ENCODE data around the gene MAN2B2.

Gene MAN2B2

GRCh38 chr4:6535329-6535692 is 39.7 kb upstream of the MAN2B2 start:
- ATAC-seq: no peak

GRCh38 chr4:6535706-6536105 is 39.3 kb upstream of the MAN2B2 start:
- no peak for ATAC-seq
- no peak for TF ChIP-seq ZC3H10 (CRISPR knock-in tag; IDR thresholded peaks at IDR 0.05)
- TF ChIP-seq POU6F1 (CRISPR knock-in tag; IDR thresholded peaks at IDR 0.05; ENCODE audit: borderline replicate concordance, low read depth): no peak
- TF ChIP-seq TCF4 (CRISPR knock-in tag; IDR thresholded peaks at IDR 0.05; ENCODE audit: borderline replicate concordance): no peak
- no peak for TF ChIP-seq PATZ1 (CRISPR knock-in tag; IDR thresholded peaks at IDR 0.05; ENCODE audit: borderline replicate concordance)
- TF ChIP-seq BACH2 (CRISPR knock-in tag; IDR thresholded peaks at IDR 0.05; ENCODE audit: borderline replicate concordance): no peak
- no peak for TF ChIP-seq OSR1 (CRISPR knock-in tag; IDR thresholded peaks at IDR 0.05)
- TF ChIP-seq ISL1 (CRISPR knock-in tag; IDR thresholded peaks at IDR 0.05): no peak
- TF ChIP-seq SNAI2 (CRISPR knock-in tag; IDR thresholded peaks at IDR 0.05): no peak
- TF ChIP-seq ZNF8 (CRISPR knock-in tag; IDR thresholded peaks at IDR 0.05): no peak
- TF ChIP-seq CREB5 (CRISPR knock-in tag; IDR thresholded peaks at IDR 0.05; ENCODE audit: low read depth): no peak
- TF ChIP-seq TOX (CRISPR knock-in tag; IDR thresholded peaks at IDR 0.05; ENCODE audit: borderline replicate concordance): no peak
- TF ChIP-seq CSDC2 (CRISPR knock-in tag; IDR thresholded peaks at IDR 0.05): no peak
- no peak for TF ChIP-seq CSRNP3 (CRISPR knock-in tag; IDR thresholded peaks at IDR 0.05)
- no peak for TF ChIP-seq ZNF565 (CRISPR knock-in tag; conservative IDR thresholded peaks at IDR 0.05; ENCODE audit: low read depth)
- no peak for TF ChIP-seq GLIS3 (CRISPR knock-in tag; IDR thresholded peaks at IDR 0.05)
- TF ChIP-seq ZFP30 (CRISPR knock-in tag; IDR thresholded peaks at IDR 0.05): no peak
- no peak for TF ChIP-seq ZFP3 (CRISPR knock-in tag; IDR thresholded peaks at IDR 0.05)
- no peak for TF ChIP-seq TSHZ2 (CRISPR knock-in tag; IDR thresholded peaks at IDR 0.05)
- TF ChIP-seq PPARA (CRISPR knock-in tag; IDR thresholded peaks at IDR 0.05; ENCODE audit: borderline replicate concordance): no peak
- no peak for TF ChIP-seq ZNF70 (CRISPR knock-in tag; IDR thresholded peaks at IDR 0.05)

More at GRCh38 chr4:6535329-6535692, 39.7 kb upstream of the MAN2B2 start:
- no peak for TF ChIP-seq GLIS3 (CRISPR knock-in tag; IDR thresholded peaks at IDR 0.05)

- ATAC-seq: no peak
- TF ChIP-seq ZFP30 (CRISPR knock-in tag; IDR thresholded peaks at IDR 0.05) (no peak), ZNF8 (CRISPR knock-in tag; IDR thresholded peaks at IDR 0.05) (no peak), ISL1 (CRISPR knock-in tag; IDR thresholded peaks at IDR 0.05) (no peak), TSHZ2 (CRISPR knock-in tag; IDR thresholded peaks at IDR 0.05) (no peak), PPARA (CRISPR knock-in tag; IDR thresholded peaks at IDR 0.05; ENCODE audit: borderline replicate concordance) (no peak), CSRNP3 (CRISPR knock-in tag; IDR thresholded peaks at IDR 0.05) (no peak), ZFP3 (CRISPR knock-in tag; IDR thresholded peaks at IDR 0.05) (no peak), CSDC2 (CRISPR knock-in tag; IDR thresholded peaks at IDR 0.05) (no peak), ARNTL (CRISPR knock-in tag; IDR thresholded peaks at IDR 0.05; ENCODE audit: borderline replicate concordance, low read depth) (no peak), ESRRG (CRISPR knock-in tag; IDR thresholded peaks at IDR 0.05) (no peak), TOX (CRISPR knock-in tag; IDR thresholded peaks at IDR 0.05; ENCODE audit: borderline replicate concordance) (no peak), OSR1 (CRISPR knock-in tag; IDR thresholded peaks at IDR 0.05) (no peak), POU6F1 (CRISPR knock-in tag; IDR thresholded peaks at IDR 0.05; ENCODE audit: borderline replicate concordance, low read depth) (no peak), ZC3H10 (CRISPR knock-in tag; IDR thresholded peaks at IDR 0.05) (no peak)
Measured at GRCh38 chr4:6538111-6538510, 36.9 kb upstream of the MAN2B2 start.

Measured in SK-N-SH treated with all-trans-retinoic acid at 6 μM for 48 hours (cell line).